Peyer's patch (tissue), 4 donors: ENCODE data around the gene MCMBP.

Experiments used
- POLR2A ChIP-seq, 2 donors: fragments of 450-650 bp; IDR thresholded peaks; one replicate each; pipeline ENCODE4 v1.5.1; 2017; ENCODE audit warnings: antibody characterized with exemption in 2 of 2, mild to moderate bottlenecking in 2 of 2, moderate library complexity in 2 of 2
- TF ChIP-seq, protein P1 (sequence below), 6 experiments: fragments of 450-650 bp in 4 of 6; fragments of 200-600 bp in 2 of 6; sonication (generic) in 1 of 6; IDR thresholded peaks; one replicate each; pipeline ENCODE4 v1.5.1; 2017 to 2019; ENCODE audit warnings: antibody characterized with exemption in 6 of 6, mild to moderate bottlenecking in 3 of 6, moderate library complexity in 1 of 6

GRCh38 chr10:119859420-119860258, 13.0 kb downstream of the MCMBP start:
- TF ChIP-seq POLR2A (IDR thresholded peaks at IDR 0.05): no peak
- TF ChIP-seq, protein P1, sequence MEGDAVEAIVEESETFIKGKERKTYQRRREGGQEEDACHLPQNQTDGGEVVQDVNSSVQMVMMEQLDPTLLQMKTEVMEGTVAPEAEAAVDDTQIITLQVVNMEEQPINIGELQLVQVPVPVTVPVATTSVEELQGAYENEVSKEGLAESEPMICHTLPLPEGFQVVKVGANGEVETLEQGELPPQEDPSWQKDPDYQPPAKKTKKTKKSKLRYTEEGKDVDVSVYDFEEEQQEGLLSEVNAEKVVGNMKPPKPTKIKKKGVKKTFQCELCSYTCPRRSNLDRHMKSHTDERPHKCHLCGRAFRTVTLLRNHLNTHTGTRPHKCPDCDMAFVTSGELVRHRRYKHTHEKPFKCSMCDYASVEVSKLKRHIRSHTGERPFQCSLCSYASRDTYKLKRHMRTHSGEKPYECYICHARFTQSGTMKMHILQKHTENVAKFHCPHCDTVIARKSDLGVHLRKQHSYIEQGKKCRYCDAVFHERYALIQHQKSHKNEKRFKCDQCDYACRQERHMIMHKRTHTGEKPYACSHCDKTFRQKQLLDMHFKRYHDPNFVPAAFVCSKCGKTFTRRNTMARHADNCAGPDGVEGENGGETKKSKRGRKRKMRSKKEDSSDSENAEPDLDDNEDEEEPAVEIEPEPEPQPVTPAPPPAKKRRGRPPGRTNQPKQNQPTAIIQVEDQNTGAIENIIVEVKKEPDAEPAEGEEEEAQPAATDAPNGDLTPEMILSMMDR (IDR thresholded peaks at IDR 0.05): peak in 4 of 6 experiments; percentile 59 to 79 (median 72)
